ENCODE data around the gene GFI1.

- no peak for TF ChIP-seq CTCF (IDR thresholded peaks at IDR 0.05)
- TF ChIP-seq ZFX (IDR thresholded peaks at IDR 0.05; ENCODE audit: borderline replicate concordance) = no peak
These were observed 32.3 kb upstream of the GFI1 start for GRCh38 chr1:92519043-92519442.
